Effector CD4-positive, alpha-beta T cell (primary cell): ENCODE data around the gene NOTCH4.

Experiments used
- DNase-seq: peaks from one replicate; pipeline ENCODE4 v3.0.0-alpha.2; 2020

NOTCH4 gene

GRCh38 chr6:32158052-32158451, 65.8 kb downstream of the NOTCH4 start:
- no peak for DNase-seq

GRCh38 chr6:32156891-32157290, 67.0 kb downstream of the NOTCH4 start:
- no peak for DNase-seq

DNA sequence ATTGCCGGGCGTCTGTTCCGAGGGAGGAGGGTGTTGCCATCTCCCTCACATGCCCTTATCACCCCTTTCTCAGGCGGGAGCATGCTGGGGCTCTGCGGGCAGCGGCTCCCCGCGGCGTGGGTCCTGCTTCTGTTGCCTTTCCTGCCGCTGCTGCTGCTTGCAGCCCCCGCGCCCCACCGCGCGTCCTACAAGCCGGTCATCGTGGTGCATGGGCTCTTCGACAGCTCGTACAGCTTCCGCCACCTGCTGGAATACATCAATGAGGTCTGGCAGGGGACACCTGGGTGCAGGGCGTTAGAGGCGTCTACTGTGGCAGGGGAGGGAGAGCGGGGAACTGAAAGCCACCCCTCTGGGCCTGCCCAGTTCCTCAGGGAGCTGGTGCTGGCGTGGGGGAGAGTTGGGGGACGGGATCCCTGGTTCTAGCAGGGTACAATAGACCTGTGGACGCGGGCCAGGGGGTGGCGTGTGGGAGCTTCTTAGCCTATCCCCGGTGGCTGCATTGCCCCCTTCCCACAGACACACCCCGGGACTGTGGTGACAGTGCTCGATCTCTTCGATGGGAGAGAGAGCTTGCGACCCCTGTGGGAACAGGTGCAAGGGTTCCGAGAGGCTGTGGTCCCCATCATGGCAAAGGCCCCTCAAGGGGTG, 69.2 kb downstream of the NOTCH4 start:
- peak; percentile 52 for DNase-seq

- DNase-seq: peak; percentile 51
These were observed 70.0 kb downstream of the NOTCH4 start, which contains the start of gene PPT2 for GRCh38 chr6:32153564-32154513. PPT2 (plus strand) TSS chr6:32154141; CDS start chr6:32154595, 454 bp downstream.

DNA sequence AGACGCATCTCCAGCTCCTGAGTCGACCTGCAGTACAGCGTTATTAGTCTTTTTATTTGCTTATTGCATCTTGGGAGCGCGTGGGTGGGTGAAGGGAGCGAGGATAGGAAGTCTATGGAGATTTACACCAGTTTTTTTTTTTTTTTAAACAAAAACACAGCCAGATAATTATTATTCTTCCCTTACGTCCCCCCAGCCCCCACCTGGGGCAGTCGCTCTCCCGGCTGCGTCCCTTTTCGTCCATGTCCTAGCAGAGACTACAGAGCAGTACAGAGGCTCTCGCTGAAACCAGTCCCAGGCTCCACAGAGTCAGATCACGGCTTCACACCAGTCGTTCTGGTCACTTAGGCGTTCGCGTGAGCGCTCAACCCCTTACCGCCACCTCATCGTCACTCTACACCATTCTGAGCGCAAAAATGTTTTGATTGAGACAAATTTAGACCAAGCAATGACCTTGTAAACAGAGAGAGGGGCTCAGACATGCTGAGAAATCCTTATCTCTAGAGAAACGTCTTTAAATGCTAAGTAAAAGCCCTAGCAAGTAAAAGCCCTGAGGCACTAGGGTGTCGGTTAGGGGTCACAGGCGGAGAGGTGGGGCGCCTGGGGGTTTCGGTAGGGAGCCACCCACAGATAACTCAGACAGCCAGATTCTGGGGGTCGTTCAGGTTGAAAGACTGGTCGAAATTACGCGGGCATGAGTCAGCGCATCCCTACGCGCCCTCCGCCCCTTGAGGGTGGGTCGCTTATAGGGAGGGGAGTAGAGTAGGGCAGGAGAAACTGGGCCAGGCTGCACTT, 70.9 kb downstream of the NOTCH4 start:
- DNase-seq: no peak

DNA sequence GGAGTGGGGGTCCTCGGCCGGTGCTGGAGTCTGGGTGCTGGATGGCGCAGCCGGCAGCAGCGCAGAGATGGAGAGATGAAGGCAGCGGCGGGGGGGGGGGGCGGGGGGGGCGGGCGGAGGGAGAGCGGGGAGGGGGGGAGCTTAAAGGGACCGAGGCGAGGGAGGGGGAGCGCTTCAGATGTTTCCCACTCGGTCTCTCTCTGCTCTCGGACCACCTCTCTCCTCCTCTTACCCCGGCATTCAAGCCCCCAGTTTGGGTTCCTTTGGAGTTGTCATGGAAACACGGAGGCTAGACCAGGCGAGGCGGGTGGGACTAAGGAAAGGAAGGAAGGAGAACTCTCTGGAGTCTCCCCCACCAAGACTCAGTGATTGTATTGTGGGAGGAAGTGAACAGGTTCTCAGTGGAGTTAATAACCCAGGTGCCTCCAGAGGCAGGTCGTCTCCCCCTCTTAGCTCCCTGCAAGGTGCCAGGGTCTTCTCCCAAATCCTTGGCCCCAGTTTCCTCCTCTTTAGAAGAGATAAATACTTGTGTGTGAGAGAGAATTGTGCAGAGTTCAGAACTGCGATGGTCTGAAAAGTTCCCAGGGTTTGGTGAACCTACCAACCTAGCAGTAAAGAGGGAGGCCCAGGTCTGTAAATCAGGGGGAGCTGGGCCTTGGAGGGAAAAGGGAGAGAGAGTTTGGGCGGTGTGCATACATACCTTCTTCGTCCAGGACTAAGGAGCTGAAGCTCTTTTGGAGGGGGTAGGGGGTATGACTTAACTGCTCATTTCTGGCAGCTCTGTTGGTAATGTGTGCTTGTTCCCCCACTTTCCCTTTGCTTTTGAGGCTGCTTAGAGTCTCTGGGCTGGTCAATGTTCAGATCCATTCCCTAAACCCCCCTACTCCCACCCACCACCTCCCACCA, 71.8 kb downstream of the NOTCH4 start, which contains the start of gene PRRT1:
Gene PRRT1, minus strand, starts transcription at position 77 of the 906 bp plus-strand sequence. CDS start 112 bp downstream, outside the sequence.
- DNase-seq: no peak

GRCh38 chr6:32151181-32151862, 72.5 kb downstream of the NOTCH4 start:
- DNase-seq: no peak

GRCh38 chr6:32149932-32150870, 73.7 kb downstream of the NOTCH4 start:
- no peak for DNase-seq

- DNase-seq: no peak
These were observed 74.6 kb downstream of the NOTCH4 start for GRCh38 chr6:32149092-32149755.

- peak; percentile 54 for DNase-seq
These were observed 75.4 kb downstream of the NOTCH4 start for GRCh38 chr6:32148289-32149091.

- DNase-seq: no peak
These were observed 76.3 kb downstream of the NOTCH4 start for GRCh38 chr6:32147401-32148132.

DNA sequence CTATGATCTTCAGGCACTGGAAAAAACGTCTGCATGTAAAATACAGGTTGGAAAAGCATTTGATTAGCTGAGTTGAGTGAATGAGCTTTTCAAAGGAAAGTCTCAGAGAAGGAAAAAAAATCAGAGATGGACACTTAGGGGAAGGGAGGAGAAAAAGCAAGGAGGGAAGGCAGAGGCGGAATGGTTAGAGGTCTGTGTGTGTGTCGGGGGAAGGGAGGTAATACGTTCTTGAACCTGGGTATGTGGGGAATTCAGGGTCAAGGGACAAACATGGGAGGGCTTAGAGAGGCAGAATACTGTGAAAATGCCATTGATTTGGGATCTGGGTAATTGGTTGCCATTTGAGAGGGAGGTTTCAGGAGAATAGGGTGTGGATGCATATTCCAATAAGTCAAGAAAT, 77.2 kb downstream of the NOTCH4 start:
- DNase-seq: no peak

DNA sequence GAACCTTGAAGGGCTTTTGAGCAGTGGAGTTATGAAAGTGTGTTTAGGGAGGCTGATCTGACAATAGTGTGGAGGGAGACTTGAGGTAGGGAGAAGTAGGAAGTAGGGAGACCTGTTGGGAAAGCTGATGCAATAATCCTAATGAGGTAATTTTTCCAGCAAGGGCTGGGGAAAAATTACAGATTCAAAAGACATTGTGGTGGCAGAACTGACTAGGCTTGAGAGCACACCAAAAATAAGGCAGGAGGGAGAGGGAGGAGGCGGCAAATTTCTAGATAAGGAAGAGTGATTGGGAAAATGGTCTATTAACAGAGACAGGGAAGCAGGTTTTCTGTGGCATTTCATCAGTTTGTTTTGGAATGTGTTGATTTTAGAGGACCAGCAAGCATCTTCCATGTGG, 77.6 kb downstream of the NOTCH4 start:
- no peak for DNase-seq
